Epidermal melanocyte (primary cell): Measurements from ENCODE around the gene SLC25A39.
A peak's percentile ranks its signal among the peaks of the same experiment; 100 is the strongest.

Experiments used
- DNase-seq: peaks from one replicate; pipeline ENCODE4 v3.0.0; 2011; ENCODE audit warnings: low spot score; ENCODE audit not compliant: insufficient read length

Gene SLC25A39

DNA sequence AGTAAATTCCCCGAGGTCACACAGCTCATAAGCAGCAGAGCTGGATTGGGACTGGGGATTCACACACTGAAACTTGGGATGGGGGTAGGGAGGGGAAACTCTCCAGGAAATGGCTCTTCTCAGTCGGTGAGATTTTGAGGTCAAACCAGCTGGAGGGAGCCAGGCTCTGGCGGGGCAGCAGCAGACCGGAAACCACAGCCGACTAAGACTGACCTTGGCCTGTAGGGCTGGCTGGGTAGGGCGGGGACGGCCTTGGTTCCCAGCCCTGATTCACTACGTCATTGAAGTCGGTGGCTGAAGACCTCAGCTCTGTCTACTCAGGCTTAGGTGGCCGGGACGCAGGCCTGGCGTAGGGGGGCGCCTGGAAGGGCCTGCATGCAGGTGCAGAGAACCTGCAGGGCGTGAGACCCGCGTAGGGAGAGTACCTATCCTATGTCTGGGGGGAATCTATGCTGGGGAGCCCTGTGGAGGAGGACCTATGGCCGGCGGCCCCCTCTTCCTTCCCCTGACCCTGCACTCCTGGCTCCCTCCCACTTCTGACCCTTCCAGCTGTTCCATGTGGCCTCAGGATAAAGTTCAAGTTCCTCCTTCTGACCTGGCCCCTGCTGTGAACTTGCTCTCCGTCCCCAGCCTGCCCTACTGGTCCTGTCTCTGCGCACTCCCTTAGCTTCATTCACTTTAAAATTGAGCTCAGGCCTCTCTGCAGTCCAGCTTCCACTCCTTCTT, 44.8 kb downstream of the SLC25A39 start:
- peak; percentile 28 for DNase-seq

- DNase-seq = no peak
Measured at GRCh38 chr17:44279346-44279665, 45.3 kb downstream of the SLC25A39 start.

GRCh38 chr17:44277976-44278375, 46.6 kb downstream of the SLC25A39 start:
- peak; percentile 4 for DNase-seq

GRCh38 chr17:44273607-44274006, 51.0 kb downstream of the SLC25A39 start:
- no peak for DNase-seq

DNA sequence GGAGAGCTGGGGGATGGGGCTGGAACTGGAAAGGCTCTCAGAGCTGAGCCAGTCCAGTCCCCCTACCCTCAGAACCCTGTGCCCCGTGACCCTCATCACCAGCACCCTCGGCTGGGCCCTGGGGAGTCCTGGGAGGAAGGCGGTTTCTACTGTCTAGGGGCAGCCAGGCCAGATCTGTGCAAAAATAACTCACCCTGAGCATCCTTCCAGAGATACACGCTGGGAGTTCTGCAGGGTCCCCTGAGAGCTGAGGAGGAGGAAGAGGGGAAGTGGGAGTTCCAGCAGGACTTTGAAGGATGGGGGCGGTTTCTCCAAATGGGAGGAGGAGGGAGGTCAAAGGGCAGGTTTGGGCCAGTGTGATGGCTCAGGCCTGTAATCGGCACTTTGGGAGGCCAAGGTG, 51.7 kb downstream of the SLC25A39 start:
- peak; percentile 9 for DNase-seq

- peak; percentile 5 for DNase-seq
Measured at GRCh38 chr17:44272321-44272951, 52.2 kb downstream of the SLC25A39 start.
